ENCODE measurements around the gene OR5B17.
"Not testable (repeated sequence)": the region's sequence is repeated elsewhere in the genome, so short reads cannot be mapped to it uniquely, and the experiment has no call there.

OR5B17 gene

GRCh38 chr11:58358969-58359368 is at the start of gene OR5B17:
Gene OR5B17, minus strand, starts transcription at chr11:58359069. Its CDS starts 0 bp downstream, at chr11:58359069.
- no peak within 1 kb of the TSS for H3K4me3 ChIP-seq (ENCODE audit: low read depth, low read length)
- no peak for DNase-seq (ENCODE audit: low read depth)
- TF ChIP-seq POLR2A (IDR thresholded peaks at IDR 0.05; ENCODE audit: extremely low read depth, insufficient read length) (no peak), CTCF (IDR thresholded peaks at IDR 0.05; ENCODE audit: low read depth, low read length) (no peak), MYC (IDR thresholded peaks at IDR 0.05; ENCODE audit: low read depth, low read length) (no peak)
- TF ChIP-seq, protein P1, sequence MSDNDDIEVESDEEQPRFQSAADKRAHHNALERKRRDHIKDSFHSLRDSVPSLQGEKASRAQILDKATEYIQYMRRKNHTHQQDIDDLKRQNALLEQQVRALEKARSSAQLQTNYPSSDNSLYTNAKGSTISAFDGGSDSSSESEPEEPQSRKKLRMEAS (IDR thresholded peaks at IDR 0.05; ENCODE audit: low read depth, low read length) = no peak

DNA sequence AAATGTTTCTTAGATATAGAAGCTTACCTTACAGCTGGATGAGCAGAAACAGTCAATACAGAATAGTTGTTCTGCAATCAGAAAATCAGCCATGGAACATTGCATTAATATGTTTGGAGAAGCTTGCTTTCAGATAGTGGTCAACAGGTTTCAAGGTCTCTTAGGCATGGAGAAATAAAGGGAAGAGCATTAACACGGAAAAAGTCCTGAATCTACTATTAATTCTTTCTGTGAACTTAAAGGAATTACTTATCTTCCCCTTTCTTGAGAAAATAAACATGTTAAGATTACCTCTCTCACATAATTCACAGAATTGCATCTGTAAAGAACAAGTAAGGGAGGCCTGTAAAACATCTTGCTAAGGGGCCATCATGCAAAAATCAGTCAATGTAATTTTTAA is 47.9 kb upstream of the OR5B17 start, which contains the start of gene OR5B3:
Gene OR5B3 (minus strand): TSS at position 101 of the 400 bp plus-strand sequence. CDS start 3,465 bp downstream, outside the sequence.
- TF ChIP-seq MYC (IDR thresholded peaks at IDR 0.05; ENCODE audit: low read depth, low read length) = no peak
- TF ChIP-seq, protein P1 (IDR thresholded peaks at IDR 0.05; ENCODE audit: low read depth, low read length) = no peak
- no peak for TF ChIP-seq CTCF (IDR thresholded peaks at IDR 0.05; ENCODE audit: low read depth, low read length)
- TF ChIP-seq POLR2A (IDR thresholded peaks at IDR 0.05; ENCODE audit: extremely low read depth, insufficient read length) = no peak
- DNase-seq (ENCODE audit: low read depth) = no peak
- no peak within 1 kb of the TSS for H3K4me3 ChIP-seq (ENCODE audit: low read depth, low read length)

- DNase-seq (ENCODE audit: low read depth); H3K4me3 ChIP-seq (ENCODE audit: low read depth, low read length): not testable (repeated sequence)
These were observed 40.8 kb upstream of the OR5B17 start for GRCh38 chr11:58399622-58400021.

GRCh38 chr11:58395581-58395980 is 36.7 kb upstream of the OR5B17 start:
- TF ChIP-seq, protein P1 (IDR thresholded peaks at IDR 0.05; ENCODE audit: low read depth, low read length) = no peak
- TF ChIP-seq MYC (IDR thresholded peaks at IDR 0.05; ENCODE audit: low read depth, low read length) (no peak), CTCF (IDR thresholded peaks at IDR 0.05; ENCODE audit: low read depth, low read length) (no peak), POLR2A (IDR thresholded peaks at IDR 0.05; ENCODE audit: extremely low read depth, insufficient read length) (no peak)
- H3K4me3 ChIP-seq (ENCODE audit: low read depth, low read length) = no peak overlapping the region
- no peak for DNase-seq (ENCODE audit: low read depth)

DNA sequence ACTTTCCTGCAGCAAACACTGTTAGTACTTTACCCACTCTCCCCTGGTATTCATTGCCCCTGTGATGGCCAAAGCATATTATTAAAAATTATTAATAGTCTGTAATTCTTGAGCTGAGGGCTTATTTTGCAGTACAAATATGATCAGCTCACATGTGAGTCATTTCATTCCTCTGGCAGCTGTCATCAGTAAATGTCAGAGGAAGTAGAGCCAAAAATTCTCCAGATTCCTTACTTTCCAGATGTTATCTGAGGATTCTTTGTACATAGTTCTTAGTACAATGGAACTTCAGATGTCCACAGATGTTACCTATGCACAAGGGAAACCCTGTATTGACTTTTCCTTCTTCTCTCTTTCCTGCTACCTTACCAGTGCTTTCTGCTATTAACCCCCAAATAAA is 35.3 kb upstream of the OR5B17 start:
- TF ChIP-seq, protein P1 (IDR thresholded peaks at IDR 0.05; ENCODE audit: low read depth, low read length) = no peak
- no peak for TF ChIP-seq CTCF (IDR thresholded peaks at IDR 0.05; ENCODE audit: low read depth, low read length)
- TF ChIP-seq POLR2A (IDR thresholded peaks at IDR 0.05; ENCODE audit: extremely low read depth, insufficient read length) = no peak
- TF ChIP-seq MYC (IDR thresholded peaks at IDR 0.05; ENCODE audit: low read depth, low read length) = no peak
- no peak for DNase-seq (ENCODE audit: low read depth)
- H3K4me3 ChIP-seq (ENCODE audit: low read depth, low read length) = no peak overlapping the region

- H3K4me3 ChIP-seq (ENCODE audit: low read depth, low read length) = no peak overlapping the region
- DNase-seq (ENCODE audit: low read depth) = no peak
- TF ChIP-seq CTCF (IDR thresholded peaks at IDR 0.05; ENCODE audit: low read depth, low read length) (no peak), MYC (IDR thresholded peaks at IDR 0.05; ENCODE audit: low read depth, low read length) (no peak), POLR2A (IDR thresholded peaks at IDR 0.05; ENCODE audit: extremely low read depth, insufficient read length) (no peak)
- TF ChIP-seq, protein P1 (IDR thresholded peaks at IDR 0.05; ENCODE audit: low read depth, low read length) = no peak
These were observed 33.9 kb upstream of the OR5B17 start for GRCh38 chr11:58392746-58393145.

All from NB4 (cell line).